Loucy (cell line): ENCODE data around the gene WDHD1.

ENCODE experiments used
- H2AFZ ChIP-seq: fragments of 200-600 bp; sonication (generic); 2 replicates; pipeline ENCODE4 v1.6.0; 2016; ENCODE audit warnings: antibody characterized with exemption, mild to moderate bottlenecking, low read length, moderate library complexity
- H3F3A ChIP-seq: fragments of 200-600 bp; 2 replicates; pipeline ENCODE4 v1.6.0; 2016; ENCODE audit warnings: antibody characterized with exemption, low read depth, mild to moderate bottlenecking
- H3K27me3 ChIP-seq: fragments of 200-600 bp; sonication (generic); 2 replicates; pipeline ENCODE4 v1.6.1; 2014; ENCODE audit warnings: low read length, mild to moderate bottlenecking; ENCODE audit not compliant: insufficient read depth, poor library complexity, severe bottlenecking
- H3K36me3 ChIP-seq: fragments of 200-600 bp; sonication (generic); 2 replicates; pipeline ENCODE4 v1.6.1; 2016; ENCODE audit warnings: low read length; ENCODE audit not compliant: insufficient read depth
- H3K4me1 ChIP-seq: fragments of 200-600 bp; sonication (generic); 2 replicates; pipeline ENCODE4 v1.5.1; 2014; ENCODE audit warnings: low read length, mild to moderate bottlenecking; ENCODE audit not compliant: insufficient read depth, poor library complexity, severe bottlenecking
- H3K4me2 ChIP-seq: fragments of 200-600 bp; sonication (generic); 2 replicates; pipeline ENCODE4 v1.6.0; 2014; ENCODE audit warnings: antibody characterized with exemption, low read length, low read depth, mild to moderate bottlenecking; ENCODE audit not compliant: poor library complexity, severe bottlenecking
- H3K4me3 ChIP-seq: fragments of 200-600 bp; sonication (generic); 2 replicates; pipeline ENCODE4 v1.5.1; 2014; ENCODE audit warnings: low read length, mild to moderate bottlenecking, mixed read lengths; ENCODE audit not compliant: poor library complexity, severe bottlenecking
- H3K79me2 ChIP-seq: fragments of 200-600 bp; sonication (generic); 2 replicates; pipeline ENCODE4 v1.6.1; 2014; ENCODE audit warnings: low read length; ENCODE audit not compliant: insufficient read depth
- H3K9ac ChIP-seq: fragments of 200-600 bp; sonication (generic); 2 replicates; pipeline ENCODE4 v1.6.0; 2014; ENCODE audit warnings: mild to moderate bottlenecking, low read depth, low read length, moderate library complexity; ENCODE audit not compliant: poor library complexity, severe bottlenecking
- H3K9me2 ChIP-seq: fragments of 200-600 bp; sonication (generic); replicated peaks from 2 replicates; pipeline ENCODE4 v1.6.1; 2016; ENCODE audit warnings: low read depth, low read length, mixed read lengths
- H3K9me3 ChIP-seq: fragments of 200-600 bp; sonication (generic); 2 replicates; pipeline ENCODE4 v1.6.1; 2014; ENCODE audit warnings: mild to moderate bottlenecking, antibody characterized with exemption, low read length, low read depth; ENCODE audit not compliant: insufficient read depth
- H4K20me1 ChIP-seq: fragments of 200-600 bp; sonication (generic); 2 replicates; pipeline ENCODE4 v1.6.0; 2014; ENCODE audit warnings: antibody characterized with exemption, low read length, mild to moderate bottlenecking; ENCODE audit not compliant: insufficient read depth, poor library complexity, severe bottlenecking
- EZH2phosphoT487 ChIP-seq: fragments of 200-600 bp; IDR thresholded peaks from 2 replicates; pipeline ENCODE4 v1.6.1; 2018; ENCODE audit warnings: antibody characterized with exemption, mild to moderate bottlenecking, moderate library complexity, borderline replicate concordance
- TF ChIP-seq, protein P1 (sequence below): fragments of 200-600 bp; sonication (generic); conservative IDR thresholded peaks from 2 replicates; pipeline ENCODE4 v1.5.1; 2014; ENCODE audit warnings: mild to moderate bottlenecking, antibody characterized with exemption, low read length

Gene WDHD1

DNA sequence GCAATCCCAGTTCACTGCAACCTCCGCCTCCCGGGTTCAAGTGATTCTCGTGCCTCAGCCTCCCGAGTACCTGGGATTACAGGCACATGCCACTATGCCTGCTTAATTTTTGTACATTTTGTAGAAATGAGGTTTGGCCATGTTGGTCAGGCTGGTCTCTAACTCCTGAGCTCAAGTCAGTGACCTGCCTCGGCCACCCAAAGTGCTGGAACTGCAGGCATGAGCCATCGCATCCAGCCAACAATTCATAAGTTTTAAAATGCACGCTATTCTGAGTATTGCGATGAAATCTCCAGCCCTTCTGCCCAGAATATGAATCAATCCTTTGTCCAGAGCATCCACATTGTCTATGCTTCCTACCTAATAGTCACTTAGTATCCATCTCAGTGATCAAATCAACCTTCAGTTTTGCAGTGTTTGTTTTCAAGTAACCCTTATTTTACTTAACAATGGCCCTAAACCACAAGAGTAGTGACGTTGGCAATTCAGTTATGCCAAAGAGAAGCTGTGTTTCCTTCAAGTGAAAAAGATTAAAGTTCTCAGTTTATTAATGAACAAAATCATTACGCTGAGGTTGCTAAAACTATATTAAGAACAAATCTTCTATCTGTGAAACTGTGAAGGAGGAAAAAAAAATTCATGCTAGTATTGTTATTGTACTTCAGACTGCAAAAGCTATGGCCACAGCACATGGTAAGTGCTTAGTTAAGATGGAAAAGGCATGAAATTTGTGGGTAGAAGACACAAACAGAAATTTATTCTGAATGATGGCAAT lies 135.2 kb downstream of the WDHD1 start:
- H3K27me3 ChIP-seq, result no peaks in the 10 kb centered on the region
- H3K9me3 ChIP-seq, result no peaks in the 10 kb centered on the region
- H3K9me2 ChIP-seq, result no peaks in the 10 kb centered on the region
- peaks cover 26% of the 10 kb centered on the region for H3K4me1 ChIP-seq
- H3K4me2 ChIP-seq, result no peak overlapping the region
- no peak overlapping the region for H3K9ac ChIP-seq
- no peaks in the 10 kb centered on the region for H4K20me1 ChIP-seq
- H2AFZ ChIP-seq, result no peak overlapping the region
- TF ChIP-seq, protein P1, sequence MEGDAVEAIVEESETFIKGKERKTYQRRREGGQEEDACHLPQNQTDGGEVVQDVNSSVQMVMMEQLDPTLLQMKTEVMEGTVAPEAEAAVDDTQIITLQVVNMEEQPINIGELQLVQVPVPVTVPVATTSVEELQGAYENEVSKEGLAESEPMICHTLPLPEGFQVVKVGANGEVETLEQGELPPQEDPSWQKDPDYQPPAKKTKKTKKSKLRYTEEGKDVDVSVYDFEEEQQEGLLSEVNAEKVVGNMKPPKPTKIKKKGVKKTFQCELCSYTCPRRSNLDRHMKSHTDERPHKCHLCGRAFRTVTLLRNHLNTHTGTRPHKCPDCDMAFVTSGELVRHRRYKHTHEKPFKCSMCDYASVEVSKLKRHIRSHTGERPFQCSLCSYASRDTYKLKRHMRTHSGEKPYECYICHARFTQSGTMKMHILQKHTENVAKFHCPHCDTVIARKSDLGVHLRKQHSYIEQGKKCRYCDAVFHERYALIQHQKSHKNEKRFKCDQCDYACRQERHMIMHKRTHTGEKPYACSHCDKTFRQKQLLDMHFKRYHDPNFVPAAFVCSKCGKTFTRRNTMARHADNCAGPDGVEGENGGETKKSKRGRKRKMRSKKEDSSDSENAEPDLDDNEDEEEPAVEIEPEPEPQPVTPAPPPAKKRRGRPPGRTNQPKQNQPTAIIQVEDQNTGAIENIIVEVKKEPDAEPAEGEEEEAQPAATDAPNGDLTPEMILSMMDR, result no peak
- no peak for TF ChIP-seq EZH2phosphoT487
- H3F3A ChIP-seq, result no peaks in the 10 kb centered on the region
- no peak overlapping the region for H3K4me3 ChIP-seq
- peaks cover 11% of the 10 kb centered on the region; the same call in 1 of the 2 replicates for H3K79me2 ChIP-seq
- H3K36me3 ChIP-seq, result no peaks in the 10 kb centered on the region

DNA sequence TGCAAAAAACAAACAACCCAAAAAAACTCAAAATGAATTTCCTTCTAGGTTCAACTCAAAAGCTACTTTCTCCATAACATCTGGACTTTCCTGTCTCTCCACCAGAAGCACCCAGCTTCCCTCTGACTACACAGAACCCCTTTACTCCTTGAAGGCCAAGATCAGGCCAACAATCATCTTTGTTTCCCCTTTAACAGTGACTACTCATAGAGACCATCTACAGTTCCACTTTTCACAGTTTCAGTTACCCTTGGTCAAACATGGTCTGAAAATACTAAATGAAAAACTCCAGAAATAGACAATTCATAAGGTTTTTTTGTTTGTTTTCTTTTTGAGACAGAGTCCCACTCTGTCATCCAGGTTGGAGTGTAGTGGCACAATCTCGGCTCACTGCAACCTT lies 136.1 kb downstream of the WDHD1 start:
- no peaks in the 10 kb centered on the region for H3K9me3 ChIP-seq
- no peak overlapping the region for H3K4me3 ChIP-seq
- peaks cover 26% of the 10 kb centered on the region for H3K4me1 ChIP-seq
- H3F3A ChIP-seq, result no peaks in the 10 kb centered on the region
- no peaks in the 10 kb centered on the region for H3K9me2 ChIP-seq
- TF ChIP-seq, protein P1, result no peak
- TF ChIP-seq EZH2phosphoT487, result no peak
- no peak overlapping the region for H3K9ac ChIP-seq
- H3K36me3 ChIP-seq, result no peaks in the 10 kb centered on the region
- H2AFZ ChIP-seq, result no peak overlapping the region
- H3K4me2 ChIP-seq, result no peak overlapping the region
- no peaks in the 10 kb centered on the region for H3K27me3 ChIP-seq
- H3K79me2 ChIP-seq, result peaks cover 11% of the 10 kb centered on the region; the same call in 1 of the 2 replicates
- no peaks in the 10 kb centered on the region for H4K20me1 ChIP-seq

DNA sequence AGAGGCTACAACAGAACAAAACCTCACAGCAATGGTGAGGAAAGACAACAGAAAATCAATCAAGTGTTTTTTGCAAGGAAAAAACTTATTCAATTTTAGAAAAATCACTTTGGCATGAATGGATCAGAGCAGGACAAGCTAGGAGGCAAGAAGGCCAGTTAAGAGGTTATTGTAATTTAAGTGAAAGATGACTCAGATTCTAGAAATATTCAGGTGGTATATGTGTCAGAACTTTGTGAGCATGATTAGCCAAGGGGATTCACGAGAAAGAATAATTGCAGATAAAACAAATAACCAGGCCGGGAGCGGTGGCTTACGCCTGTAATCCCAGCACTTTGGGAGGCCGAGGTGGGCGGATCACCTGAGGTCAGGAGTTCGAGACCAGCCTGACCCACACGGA lies 137.0 kb downstream of the WDHD1 start:
- TF ChIP-seq, protein P1, result no peak
- TF ChIP-seq EZH2phosphoT487, result no peak
- peaks cover 21% of the 10 kb centered on the region for H3K4me1 ChIP-seq
- no peaks in the 10 kb centered on the region for H3K9me2 ChIP-seq
- H3K9ac ChIP-seq, result no peak overlapping the region
- H3K79me2 ChIP-seq, result peaks cover 11% of the 10 kb centered on the region; the same call in 1 of the 2 replicates
- H3K36me3 ChIP-seq, result no peaks in the 10 kb centered on the region
- no peaks in the 10 kb centered on the region for H3K9me3 ChIP-seq
- no peaks in the 10 kb centered on the region for H4K20me1 ChIP-seq
- no peaks in the 10 kb centered on the region for H3K27me3 ChIP-seq
- H3F3A ChIP-seq, result no peaks in the 10 kb centered on the region
- no peak overlapping the region for H3K4me3 ChIP-seq
- no peak overlapping the region for H2AFZ ChIP-seq
- H3K4me2 ChIP-seq, result no peak overlapping the region
